DOHH2 (cell line): ENCODE measurements around the gene FNIP2.

Experiments used
- EZH2phosphoT487 ChIP-seq: fragments of 200-600 bp; sonication (generic); IDR thresholded peaks from 2 replicates; pipeline ENCODE4 v1.6.1; 2017; ENCODE audit warnings: borderline replicate concordance, mild to moderate bottlenecking, antibody characterized with exemption, low read length, moderate library complexity, mixed read lengths
- TF ChIP-seq, protein P1 (sequence below): fragments of 200-600 bp; sonication (generic); IDR thresholded peaks from one replicate; pipeline ENCODE4 v1.5.1; 2014; ENCODE audit warnings: antibody characterized with exemption, mild to moderate bottlenecking, low read depth, low read length; ENCODE audit not compliant: poor library complexity, severe bottlenecking

GRCh38 chr4:158799856-158800255 lies 31.0 kb downstream of the FNIP2 start:
- TF ChIP-seq, protein P1, sequence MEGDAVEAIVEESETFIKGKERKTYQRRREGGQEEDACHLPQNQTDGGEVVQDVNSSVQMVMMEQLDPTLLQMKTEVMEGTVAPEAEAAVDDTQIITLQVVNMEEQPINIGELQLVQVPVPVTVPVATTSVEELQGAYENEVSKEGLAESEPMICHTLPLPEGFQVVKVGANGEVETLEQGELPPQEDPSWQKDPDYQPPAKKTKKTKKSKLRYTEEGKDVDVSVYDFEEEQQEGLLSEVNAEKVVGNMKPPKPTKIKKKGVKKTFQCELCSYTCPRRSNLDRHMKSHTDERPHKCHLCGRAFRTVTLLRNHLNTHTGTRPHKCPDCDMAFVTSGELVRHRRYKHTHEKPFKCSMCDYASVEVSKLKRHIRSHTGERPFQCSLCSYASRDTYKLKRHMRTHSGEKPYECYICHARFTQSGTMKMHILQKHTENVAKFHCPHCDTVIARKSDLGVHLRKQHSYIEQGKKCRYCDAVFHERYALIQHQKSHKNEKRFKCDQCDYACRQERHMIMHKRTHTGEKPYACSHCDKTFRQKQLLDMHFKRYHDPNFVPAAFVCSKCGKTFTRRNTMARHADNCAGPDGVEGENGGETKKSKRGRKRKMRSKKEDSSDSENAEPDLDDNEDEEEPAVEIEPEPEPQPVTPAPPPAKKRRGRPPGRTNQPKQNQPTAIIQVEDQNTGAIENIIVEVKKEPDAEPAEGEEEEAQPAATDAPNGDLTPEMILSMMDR: no peak
- no peak for TF ChIP-seq EZH2phosphoT487
